ENCODE results near the gene XPO6.
"Not testable (repeated sequence)": the region's sequence is repeated elsewhere in the genome, so short reads cannot be mapped to it uniquely, and the experiment has no call there.

The XPO6 gene, protein sequence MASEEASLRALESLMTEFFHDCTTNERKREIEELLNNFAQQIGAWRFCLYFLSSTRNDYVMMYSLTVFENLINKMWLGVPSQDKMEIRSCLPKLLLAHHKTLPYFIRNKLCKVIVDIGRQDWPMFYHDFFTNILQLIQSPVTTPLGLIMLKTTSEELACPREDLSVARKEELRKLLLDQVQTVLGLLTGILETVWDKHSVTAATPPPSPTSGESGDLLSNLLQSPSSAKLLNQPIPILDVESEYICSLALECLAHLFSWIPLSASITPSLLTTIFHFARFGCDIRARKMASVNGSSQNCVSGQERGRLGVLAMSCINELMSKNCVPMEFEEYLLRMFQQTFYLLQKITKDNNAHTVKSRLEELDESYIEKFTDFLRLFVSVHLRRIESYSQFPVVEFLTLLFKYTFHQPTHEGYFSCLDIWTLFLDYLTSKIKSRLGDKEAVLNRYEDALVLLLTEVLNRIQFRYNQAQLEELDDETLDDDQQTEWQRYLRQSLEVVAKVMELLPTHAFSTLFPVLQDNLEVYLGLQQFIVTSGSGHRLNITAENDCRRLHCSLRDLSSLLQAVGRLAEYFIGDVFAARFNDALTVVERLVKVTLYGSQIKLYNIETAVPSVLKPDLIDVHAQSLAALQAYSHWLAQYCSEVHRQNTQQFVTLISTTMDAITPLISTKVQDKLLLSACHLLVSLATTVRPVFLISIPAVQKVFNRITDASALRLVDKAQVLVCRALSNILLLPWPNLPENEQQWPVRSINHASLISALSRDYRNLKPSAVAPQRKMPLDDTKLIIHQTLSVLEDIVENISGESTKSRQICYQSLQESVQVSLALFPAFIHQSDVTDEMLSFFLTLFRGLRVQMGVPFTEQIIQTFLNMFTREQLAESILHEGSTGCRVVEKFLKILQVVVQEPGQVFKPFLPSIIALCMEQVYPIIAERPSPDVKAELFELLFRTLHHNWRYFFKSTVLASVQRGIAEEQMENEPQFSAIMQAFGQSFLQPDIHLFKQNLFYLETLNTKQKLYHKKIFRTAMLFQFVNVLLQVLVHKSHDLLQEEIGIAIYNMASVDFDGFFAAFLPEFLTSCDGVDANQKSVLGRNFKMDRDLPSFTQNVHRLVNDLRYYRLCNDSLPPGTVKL

DNA sequence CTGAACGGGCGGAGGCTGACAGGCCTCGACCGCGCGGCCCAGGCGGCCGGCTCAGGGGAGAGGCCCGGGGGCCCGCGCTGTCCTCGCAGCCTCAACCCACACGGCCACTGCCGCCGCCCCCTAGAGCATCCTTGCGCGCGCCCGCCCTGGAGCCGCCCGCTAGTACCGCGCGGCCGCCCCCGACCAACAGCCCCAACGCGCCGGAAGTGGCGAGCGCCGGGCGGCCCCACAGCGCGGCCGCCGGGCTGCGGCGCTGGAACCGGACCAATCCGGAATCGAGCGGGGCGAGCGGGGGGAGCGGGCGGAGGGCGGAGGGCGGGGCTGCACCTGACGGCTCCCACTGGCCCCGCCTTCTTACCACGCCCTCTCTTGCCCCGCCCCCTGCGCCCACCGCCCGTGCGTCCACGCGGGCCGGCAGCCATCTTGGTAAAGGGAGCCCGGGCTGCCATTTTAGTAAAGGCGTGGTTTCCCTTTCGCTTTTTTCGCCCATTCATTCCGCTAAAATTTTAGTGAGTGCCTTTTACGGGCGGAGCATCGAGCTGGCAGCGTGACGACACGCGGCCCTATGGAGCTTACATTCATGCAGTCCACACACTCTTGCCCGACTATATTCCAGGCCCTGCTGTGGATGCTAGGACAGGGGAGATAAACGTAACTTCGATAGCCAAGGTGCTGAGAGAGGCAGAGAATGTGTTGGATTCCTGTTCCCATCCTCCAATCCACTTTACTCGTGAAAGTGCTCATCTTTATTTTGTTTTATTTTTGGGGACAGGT, at the start of gene XPO6:
TSS of gene XPO6 (minus strand) at position 208 of the 774 bp plus-strand sequence. CDS start 597 bp downstream, outside the sequence.
- no peak for FAIRE-seq

DNA sequence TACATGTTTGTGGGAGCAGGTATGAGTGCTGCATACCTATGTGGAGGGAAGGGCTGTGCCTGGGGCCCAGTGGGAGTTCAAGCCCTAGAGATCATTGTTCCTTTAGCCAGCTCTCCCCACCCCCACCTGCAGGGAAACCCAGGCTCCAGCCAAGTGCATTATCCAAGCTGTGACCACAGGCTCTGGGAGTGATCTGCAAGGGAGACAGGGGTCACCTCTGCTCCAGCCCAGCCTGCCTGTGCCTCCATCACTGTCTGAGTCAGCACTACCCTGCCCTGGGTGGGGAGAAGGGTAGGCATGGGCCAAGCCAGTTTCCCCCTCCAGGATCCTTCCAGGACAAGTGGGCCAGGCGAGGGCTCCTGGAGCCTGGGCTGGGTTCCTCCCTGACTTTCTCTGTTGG, 48.4 kb upstream of the XPO6 start:
- no peak for FAIRE-seq

GRCh38 chr16:28259781-28260150, 48.0 kb upstream of the XPO6 start:
- FAIRE-seq: no peak

GRCh38 chr16:28259091-28259780, 47.5 kb upstream of the XPO6 start:
- no peak for FAIRE-seq

GRCh38 chr16:28258567-28258966, 46.8 kb upstream of the XPO6 start:
- FAIRE-seq: no peak

DNA sequence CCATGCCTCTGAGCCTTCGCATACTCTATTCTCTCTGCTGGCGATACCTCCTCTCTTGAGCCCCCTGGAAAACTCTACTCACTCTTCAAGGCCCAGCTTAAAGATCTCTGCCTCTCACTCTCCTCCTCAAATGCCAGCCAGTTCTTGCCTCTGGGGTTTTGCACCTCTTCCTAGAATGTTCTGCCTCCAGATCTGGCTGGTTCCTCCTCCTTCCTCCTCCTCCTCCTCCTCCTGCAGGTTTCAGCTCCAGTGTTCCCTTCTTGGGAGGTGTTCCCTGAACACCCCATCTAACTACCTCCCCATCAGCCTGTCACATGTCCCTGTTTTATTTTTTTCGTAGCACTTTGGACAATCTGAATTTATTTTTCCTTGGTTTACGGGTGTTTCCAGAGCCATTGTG, 45.5 kb upstream of the XPO6 start:
- FAIRE-seq: no peak

- no peak for FAIRE-seq
Measured at GRCh38 chr16:28255838-28256237, 44.1 kb upstream of the XPO6 start.

DNA sequence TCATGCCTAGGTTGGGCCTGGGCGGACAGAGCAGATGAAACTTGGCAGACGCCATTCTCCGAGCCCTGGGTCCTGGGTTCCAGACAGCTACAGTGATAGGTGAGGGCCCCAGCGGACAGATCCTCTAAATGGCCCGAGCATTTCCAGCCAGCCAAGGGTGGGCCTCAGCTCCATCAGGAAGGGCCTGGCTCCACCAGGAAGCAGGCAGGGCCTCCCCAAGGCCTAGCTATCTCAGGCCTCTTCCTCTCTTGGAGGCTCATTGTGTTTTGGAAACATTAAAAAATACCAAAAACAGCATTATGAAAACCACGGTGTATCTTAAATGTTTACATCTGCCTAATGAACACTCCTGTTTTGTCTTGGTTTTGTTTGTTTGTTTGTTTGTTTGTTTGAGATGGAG, 42.4 kb upstream of the XPO6 start:
- no peak for FAIRE-seq

DNA sequence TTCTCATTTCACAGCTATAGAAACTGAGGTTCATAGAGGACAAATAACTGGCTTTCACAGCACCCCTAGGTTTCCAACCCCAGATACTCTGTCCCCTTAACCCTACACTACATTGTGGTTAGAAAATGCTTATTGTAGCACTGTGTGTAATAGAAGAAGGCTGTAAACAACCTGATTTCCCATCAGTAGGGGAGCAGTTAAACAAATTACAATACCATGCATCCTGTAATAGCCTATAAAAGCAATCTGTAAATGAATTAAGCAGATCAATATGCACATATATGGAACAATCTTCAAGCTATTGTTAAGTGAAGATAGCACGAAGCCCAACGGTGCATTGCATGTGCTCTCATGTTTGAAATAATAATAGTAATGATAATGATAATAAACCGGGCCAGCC, 39.2 kb upstream of the XPO6 start:
- FAIRE-seq: no peak

DNA sequence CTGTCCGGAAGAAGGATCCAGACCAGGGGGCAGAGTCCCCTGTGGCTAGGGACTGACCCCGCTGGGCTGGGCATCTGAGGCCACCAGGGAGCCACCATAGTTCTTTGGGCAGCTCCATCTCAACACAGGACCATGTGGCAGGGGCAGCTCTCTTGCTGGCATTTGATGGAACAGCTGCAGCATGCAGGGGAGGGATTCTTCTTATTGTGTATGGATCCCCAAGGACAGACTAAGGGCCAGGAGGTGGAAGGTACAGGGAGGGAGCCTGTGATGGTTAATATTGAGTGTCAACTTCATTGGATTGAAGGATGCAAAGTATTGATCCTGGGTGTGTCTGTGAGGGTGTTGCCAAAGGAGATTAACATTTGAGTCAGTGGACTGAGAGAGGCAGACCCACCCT, 37.7 kb upstream of the XPO6 start:
- FAIRE-seq: not testable (repeated sequence)

DNA sequence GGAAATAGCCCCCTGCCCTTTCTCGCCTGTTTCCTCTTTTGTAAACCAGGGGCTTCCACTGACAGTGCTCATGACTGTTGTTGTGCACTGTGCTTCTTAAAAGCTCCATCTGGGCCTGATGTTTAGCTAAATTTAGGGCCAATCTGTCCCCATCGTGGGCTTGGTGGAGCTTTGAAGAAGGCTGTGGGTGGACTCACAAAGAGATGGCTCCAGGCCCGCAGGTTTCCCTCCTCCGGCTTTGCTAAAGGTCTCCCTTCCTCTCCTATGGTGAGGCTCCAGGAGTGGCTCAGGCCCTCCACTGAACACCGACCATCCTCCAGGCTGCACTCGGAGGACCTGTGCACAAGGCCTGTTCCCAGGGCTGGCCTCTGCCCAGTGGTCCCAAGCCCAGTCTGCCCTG, 30.2 kb upstream of the XPO6 start:
- no peak for FAIRE-seq

GRCh38 chr16:28237754-28238357, 26.1 kb upstream of the XPO6 start:
- no peak for FAIRE-seq

DNA sequence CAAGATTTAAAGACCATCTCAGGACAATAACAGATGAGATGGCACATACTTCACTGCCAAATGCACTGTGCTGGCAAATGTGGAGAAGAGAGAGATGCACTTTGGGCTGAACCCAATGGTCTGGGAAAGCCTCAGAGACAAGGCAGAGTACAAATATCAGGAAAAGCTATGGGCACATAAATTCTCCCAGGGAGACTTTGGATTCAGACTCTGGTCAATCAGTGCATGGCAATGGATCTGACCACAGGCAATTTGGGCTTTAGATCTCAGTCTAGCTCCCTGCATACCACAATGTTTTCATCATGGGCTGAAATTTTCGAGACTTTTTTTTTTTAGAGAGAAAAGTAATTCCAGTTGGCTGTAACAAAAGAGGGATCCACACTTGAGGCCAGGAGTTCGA, 20.0 kb upstream of the XPO6 start:
- FAIRE-seq: no peak

- not testable (repeated sequence) for FAIRE-seq
Measured at GRCh38 chr16:28223909-28224308, 12.1 kb upstream of the XPO6 start.

GRCh38 chr16:28219777-28220176, 8.0 kb upstream of the XPO6 start:
- not testable (repeated sequence) for FAIRE-seq

- FAIRE-seq: no peak
Measured at GRCh38 chr16:28219282-28219681, 7.5 kb upstream of the XPO6 start.

DNA sequence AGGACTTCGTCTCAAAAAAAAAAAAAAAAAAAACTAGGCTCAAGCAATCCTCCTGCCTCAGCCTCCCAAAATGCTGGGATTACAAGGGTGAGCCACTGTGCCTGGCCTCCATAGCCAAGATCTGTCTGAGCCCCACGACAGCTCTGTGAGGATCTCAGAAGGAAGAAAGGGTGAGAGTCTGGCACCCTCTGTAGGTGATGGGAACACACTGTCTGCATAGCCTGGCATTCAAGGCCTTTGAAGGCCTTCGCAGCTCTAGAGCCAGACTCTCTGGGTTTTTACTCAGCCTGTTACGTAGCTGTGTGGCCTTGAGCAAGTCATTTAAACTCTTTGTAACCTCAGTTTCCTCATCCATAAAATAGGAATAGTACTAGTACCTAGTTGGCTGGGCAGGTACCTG, 6.3 kb upstream of the XPO6 start:
- FAIRE-seq: no peak

DNA sequence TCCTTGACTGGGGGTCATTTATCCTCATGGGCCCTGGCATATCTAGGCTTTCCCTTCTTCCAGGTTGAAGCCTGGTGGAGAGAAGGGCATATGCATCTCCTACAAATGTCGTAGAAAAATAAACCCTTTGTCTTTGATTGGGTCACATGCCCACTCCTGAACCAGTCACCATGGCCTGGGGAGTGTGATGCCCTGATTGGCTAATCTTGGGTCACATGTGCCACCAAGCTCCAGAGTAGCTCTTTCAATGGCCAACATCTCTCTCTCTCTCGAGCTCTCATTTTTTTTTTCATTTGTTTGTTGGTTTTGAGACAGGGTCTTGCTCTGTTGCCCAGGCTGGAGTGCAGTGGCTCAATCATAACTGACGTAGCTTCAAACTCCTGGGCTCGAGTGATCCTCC, 5.6 kb upstream of the XPO6 start:
- FAIRE-seq: no peak

DNA sequence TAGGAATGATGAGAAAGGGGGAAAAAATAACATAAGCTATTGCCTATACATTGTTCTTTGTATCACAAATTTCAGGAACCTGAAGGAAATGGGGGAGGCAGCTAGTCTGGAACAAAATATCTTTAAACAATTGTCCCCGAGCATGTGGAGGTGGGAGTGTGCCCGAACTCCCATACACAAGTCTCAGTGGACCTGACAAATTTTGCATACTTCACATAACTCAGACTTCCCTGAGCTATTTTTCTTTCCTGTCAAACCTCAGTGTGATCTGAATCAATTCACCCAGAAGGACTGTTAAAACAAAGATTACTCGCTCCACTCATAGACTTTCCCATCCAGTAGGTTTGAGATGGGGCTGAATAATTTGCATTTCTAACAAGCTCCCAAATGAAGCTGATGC, 1.6 kb upstream of the XPO6 start:
- FAIRE-seq: no peak

DNA sequence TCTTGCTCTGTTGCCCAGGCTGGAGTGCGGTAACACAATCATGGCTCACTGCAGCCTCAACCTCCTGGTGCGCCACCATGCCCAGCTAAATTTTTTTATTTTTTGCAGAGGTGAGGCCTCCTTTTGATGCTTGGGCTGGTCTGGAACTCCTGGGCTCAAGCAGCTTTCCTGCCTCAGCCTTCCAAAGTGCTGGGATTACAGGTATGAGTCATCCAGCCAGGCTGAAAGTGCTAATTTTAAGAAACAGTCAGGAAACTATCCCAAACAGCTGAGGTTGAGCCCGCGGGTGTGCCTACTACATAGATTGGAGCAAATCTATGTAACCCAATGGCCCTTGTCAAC, 738 bp upstream of the XPO6 start:
- no peak for FAIRE-seq

DNA sequence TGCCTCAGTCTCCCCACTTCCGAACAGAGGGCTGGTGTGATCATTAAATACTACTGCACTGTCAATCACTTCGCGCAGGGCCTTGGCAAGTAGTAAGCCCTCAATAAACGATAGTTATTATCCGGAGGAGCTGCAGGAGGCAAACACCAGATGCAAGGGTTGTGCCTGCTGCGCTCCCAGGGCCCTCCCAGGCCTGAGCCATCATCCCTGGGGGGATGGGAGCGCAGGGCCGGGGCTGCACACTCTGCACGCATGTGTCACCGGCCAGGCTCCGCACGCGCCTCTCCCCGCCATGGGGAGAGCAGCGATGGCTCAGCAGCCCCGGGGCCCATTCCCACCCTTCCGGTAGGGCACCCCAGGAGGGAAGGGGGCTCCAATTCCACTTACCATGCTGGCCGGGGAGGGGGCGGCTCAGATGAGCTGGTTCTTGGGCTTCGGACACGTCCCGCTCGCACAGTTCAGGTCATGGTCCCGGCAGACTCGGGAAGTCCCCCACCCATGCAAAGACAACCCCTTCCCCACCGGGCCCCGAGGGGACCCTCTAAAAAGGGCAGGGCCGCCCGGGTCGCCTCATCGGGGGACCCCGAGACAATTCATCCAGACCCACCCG, 681 bp downstream of the XPO6 start:
- no peak for FAIRE-seq

Data from islet of Langerhans (tissue), 1 donor.